Measurements from ENCODE around the gene CCNL2.

Gene CCNL2

GRCh38 chr1:1366699-1367066, 32.5 kb downstream of the CCNL2 start:
- no peak overlapping the region for H3K27ac ChIP-seq (ENCODE audit: low read length)
- H3K9me3 ChIP-seq (replicated peaks; ENCODE audit: insufficient read depth, low read length): no peaks in the 10 kb centered on the region
- H3K9ac ChIP-seq (ENCODE audit: low read length): no peak overlapping the region
- TF ChIP-seq EZH2 (optimal IDR thresholded peaks at IDR 0.05; ENCODE audit: low read depth, low read length) (no peak), CTCF (IDR thresholded peaks at IDR 0.05; ENCODE audit: low read length) (no peak), EZH2phosphoT487 (IDR thresholded peaks at IDR 0.05; ENCODE audit: low read length) (no peak)
- H3F3A ChIP-seq (ENCODE audit: insufficient read depth, low read length): no peaks in the 10 kb centered on the region
- peaks cover 7% of the 10 kb centered on the region for H3K27me3 ChIP-seq (replicated peaks; ENCODE audit: insufficient read depth, low read length)
- H3K9me2 ChIP-seq (replicated peaks; ENCODE audit: insufficient read depth, low read length): no peaks in the 10 kb centered on the region
- H3K4me1 ChIP-seq (ENCODE audit: low read length): 0 out of 2 replicates have a peak, but pooled peaks cover 1% of the 10 kb centered on the region
- no peak for DNase-seq
- H3K4me3 ChIP-seq (ENCODE audit: low read length): no peak overlapping the region
- H2AFZ ChIP-seq (ENCODE audit: low read length): no peak overlapping the region
- no peak overlapping the region for H3K4me2 ChIP-seq (ENCODE audit: low read depth, low read length)
- H3K79me2 ChIP-seq (ENCODE audit: low read length): no peaks in the 10 kb centered on the region
- H3K36me3 ChIP-seq (replicated peaks; ENCODE audit: insufficient read depth, low read length): no peaks in the 10 kb centered on the region
- H4K20me1 ChIP-seq (ENCODE audit: insufficient read depth, low read length): no peaks in the 10 kb centered on the region

GRCh38 chr1:1365875-1366698, 33.0 kb downstream of the CCNL2 start:
- H3K4me3 ChIP-seq (ENCODE audit: low read length): no peak overlapping the region
- peaks cover 13% of the 10 kb centered on the region for H3K27me3 ChIP-seq (replicated peaks; ENCODE audit: insufficient read depth, low read length)
- H3K9me2 ChIP-seq (replicated peaks; ENCODE audit: insufficient read depth, low read length): no peaks in the 10 kb centered on the region
- H3K36me3 ChIP-seq (replicated peaks; ENCODE audit: insufficient read depth, low read length): no peaks in the 10 kb centered on the region
- TF ChIP-seq EZH2 (optimal IDR thresholded peaks at IDR 0.05; ENCODE audit: low read depth, low read length) (no peak), EZH2phosphoT487 (IDR thresholded peaks at IDR 0.05; ENCODE audit: low read length) (no peak), CTCF (IDR thresholded peaks at IDR 0.05; ENCODE audit: low read length) (no peak)
- H3K4me2 ChIP-seq (ENCODE audit: low read depth, low read length): no peak overlapping the region
- no peak overlapping the region for H2AFZ ChIP-seq (ENCODE audit: low read length)
- no peaks in the 10 kb centered on the region for H3K79me2 ChIP-seq (ENCODE audit: low read length)
- DNase-seq: no peak
- no peaks in the 10 kb centered on the region for H4K20me1 ChIP-seq (ENCODE audit: insufficient read depth, low read length)
- H3K9me3 ChIP-seq (replicated peaks; ENCODE audit: insufficient read depth, low read length): no peaks in the 10 kb centered on the region
- H3K27ac ChIP-seq (ENCODE audit: low read length): no peak overlapping the region
- H3K9ac ChIP-seq (ENCODE audit: low read length): no peak overlapping the region
- H3K4me1 ChIP-seq (ENCODE audit: low read length): no peaks in the 10 kb centered on the region
- H3F3A ChIP-seq (ENCODE audit: insufficient read depth, low read length): no peaks in the 10 kb centered on the region

DNA sequence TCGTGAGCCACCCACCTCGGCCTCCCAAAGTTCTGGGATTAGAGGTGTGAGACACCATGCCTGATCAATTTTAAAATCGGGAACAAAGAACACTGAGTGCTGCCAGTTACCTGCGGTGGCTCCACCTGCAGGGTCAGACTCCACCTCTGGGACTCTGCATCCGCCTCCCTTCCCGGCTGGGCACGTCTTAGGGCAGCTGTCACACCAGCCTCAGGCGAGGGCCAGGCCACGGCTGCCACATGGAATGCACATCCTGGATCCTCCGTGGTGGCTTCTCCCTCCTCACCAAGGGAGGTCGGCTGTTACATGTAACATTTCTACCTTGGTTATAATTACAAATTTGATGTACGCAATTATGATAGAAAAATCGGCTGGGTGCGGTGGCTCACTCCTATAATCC, 34.9 kb downstream of the CCNL2 start:
- H4K20me1 ChIP-seq (ENCODE audit: insufficient read depth, low read length): no peaks in the 10 kb centered on the region
- H3K27me3 ChIP-seq (replicated peaks; ENCODE audit: insufficient read depth, low read length): peaks cover 29% of the 10 kb centered on the region
- no peak overlapping the region for H3K27ac ChIP-seq (ENCODE audit: low read length)
- no peaks in the 10 kb centered on the region for H3F3A ChIP-seq (ENCODE audit: insufficient read depth, low read length)
- no peak for TF ChIP-seq EZH2phosphoT487 (IDR thresholded peaks at IDR 0.05; ENCODE audit: low read length)
- no peak for TF ChIP-seq CTCF (IDR thresholded peaks at IDR 0.05; ENCODE audit: low read length)
- no peak for TF ChIP-seq EZH2 (optimal IDR thresholded peaks at IDR 0.05; ENCODE audit: low read depth, low read length)
- H3K4me2 ChIP-seq (ENCODE audit: low read depth, low read length): no peak overlapping the region
- no peaks in the 10 kb centered on the region for H3K4me1 ChIP-seq (ENCODE audit: low read length)
- no peaks in the 10 kb centered on the region for H3K36me3 ChIP-seq (replicated peaks; ENCODE audit: insufficient read depth, low read length)
- no peak overlapping the region for H3K4me3 ChIP-seq (ENCODE audit: low read length)
- H3K79me2 ChIP-seq (ENCODE audit: low read length): no peaks in the 10 kb centered on the region
- no peaks in the 10 kb centered on the region for H3K9me2 ChIP-seq (replicated peaks; ENCODE audit: insufficient read depth, low read length)
- DNase-seq: no peak
- H2AFZ ChIP-seq (ENCODE audit: low read length): no peak overlapping the region
- no peak overlapping the region for H3K9ac ChIP-seq (ENCODE audit: low read length)
- no peaks in the 10 kb centered on the region for H3K9me3 ChIP-seq (replicated peaks; ENCODE audit: insufficient read depth, low read length)
